K562 (cell line): ENCODE data around the gene CNOT1. TPM values are rescaled to one million over a fixed set of nuclear protein-coding genes. Genes with fewer than 3 reads are reported as not detected.
A peak's percentile ranks its signal among the peaks of the same experiment; 100 is the strongest.
"Not testable (repeated sequence)": the region's sequence is repeated elsewhere in the genome, so short reads cannot be mapped to it uniquely, and the experiment has no call there.

Experiments
- ATAC-seq: fragments of 200-7000 bp; cut with Tn5 transposase; 3 replicates; pipeline ENCODE4 v1.9.1; 2020; ENCODE audit warnings: moderate library complexity
- BruUV-seq: library from RNA; stranded (reverse); fragments of 400-500 nt; replicated peaks from 2 replicates; lab custom pipeline; 2021; lab: Mats Ljungman, UMichigan
- CTCF ChIA-PET: fragments of 300-600 bp; formaldehyde crosslinking; extraction: SDS; loops from one replicate; lab custom pipeline; 2021; ENCODE audit warnings: low intra/inter-chr PET ratio; lab: Yijun Ruan, JAX
- POLR2A ChIA-PET: fragments of 300-600, 350-650 bp; sonication (Branson Sonifier 250); formaldehyde crosslinking; extraction: SDS; loops from one replicate; lab custom pipeline; 2021; ENCODE audit warnings: antibody characterized with exemption, inconsistent platforms; lab: Yijun Ruan, JAX
- DNase-seq, 4 experiments: peaks; one replicate each; pipeline versions ENCODE4 v3.0.0 to v3.0.0-alpha.2; 2011 to 2018; ENCODE audit warnings: low spot score in 3 of 4, mixed read lengths in 3 of 4; ENCODE audit errors: extremely low read depth in 1 of 4
- FAIRE-seq: peaks from 2 replicates; lab custom pipeline; 2011; peaks lifted over from hg19 to GRCh38; lab: Jason Lieb, UNC
- H2AFZ ChIP-seq: 2 replicates; pipeline ENCODE4 v1.6.0; 2011; ENCODE audit warnings: low read depth, low read length, control low read depth, inconsistent platforms
- H3K27ac ChIP-seq: fragments of 200-600 bp; 3 replicates; pipeline ENCODE4 v1.8.0; 2011; ENCODE audit warnings: low read depth, mild to moderate bottlenecking, control low read depth, inconsistent platforms, low read length, moderate library complexity, mixed read lengths; ENCODE audit errors: extremely low read depth
- H3K27me3 ChIP-seq, 2 experiments: fragments of 300-600 bp in 1 of 2; 2 replicates in 1 of 2; 3 replicates in 1 of 2; pipeline versions ENCODE4 v1.6.0 to v1.8.0; 2011; ENCODE audit warnings: inconsistent platforms in 2 of 2, low read length in 2 of 2, mild to moderate bottlenecking in 1 of 2, mixed read lengths in 1 of 2, moderate library complexity in 1 of 2; ENCODE audit not compliant: control insufficient read depth in 2 of 2, insufficient read depth in 2 of 2
- H3K36me3 ChIP-seq: fragments of 300-600 bp; 3 replicates; pipeline ENCODE4 v1.8.0; 2011; ENCODE audit warnings: mild to moderate bottlenecking, low read length, inconsistent platforms; ENCODE audit not compliant: control insufficient read depth, insufficient read depth
- H3K4me1 ChIP-seq, 2 experiments: fragments of 200-600 bp in 1 of 2; replicated peaks in 1 of 2; 2 replicates in 1 of 2; 3 replicates in 1 of 2; pipeline versions ENCODE4 v1.5.1 to v1.8.0; 2011; ENCODE audit warnings: inconsistent platforms in 2 of 2, low read length in 2 of 2, mild to moderate bottlenecking in 1 of 2, mixed read lengths in 1 of 2, moderate library complexity in 1 of 2; ENCODE audit not compliant: control insufficient read depth in 2 of 2, insufficient read depth in 2 of 2
- H3K4me2 ChIP-seq: 2 replicates; pipeline ENCODE4 v1.6.1; 2011; ENCODE audit warnings: low read length, control low read depth, inconsistent platforms, mixed read lengths; ENCODE audit not compliant: insufficient read depth
- H3K4me3 ChIP-seq: fragments of 200-600 bp; sonication (generic), shearing (Covaris generic); 2 replicates; pipeline ENCODE4 v1.5.1; 2016; ENCODE audit warnings: control low read depth, inconsistent platforms
- H3K79me2 ChIP-seq: fragments of 200-600 bp; 3 replicates; pipeline ENCODE4 v1.8.0; 2011; ENCODE audit warnings: low read length, inconsistent platforms; ENCODE audit not compliant: control insufficient read depth, insufficient read depth
- H3K9ac ChIP-seq, 2 experiments: 2 replicates each; pipeline versions ENCODE4 v1.6.0 to v1.6.1; 2011; ENCODE audit warnings: low read depth in 2 of 2, low read length in 2 of 2, control low read depth in 1 of 2, inconsistent platforms in 1 of 2, mild to moderate bottlenecking in 1 of 2, mixed read lengths in 1 of 2; ENCODE audit not compliant: insufficient read depth in 1 of 2
- H3K9me1 ChIP-seq: one replicate; pipeline ENCODE4 v1.6.0; 2011; ENCODE audit warnings: inconsistent platforms, mild to moderate bottlenecking, low read length, moderate library complexity; ENCODE audit not compliant: control insufficient read depth, insufficient read depth
- H3K9me3 ChIP-seq: replicated peaks from 2 replicates; pipeline ENCODE4 v1.5.1; 2011; ENCODE audit warnings: low read depth, low read length, inconsistent platforms; ENCODE audit not compliant: control insufficient read depth, insufficient read depth
- H4K20me1 ChIP-seq: replicated peaks from 2 replicates; pipeline ENCODE4 v1.6.1; 2011; ENCODE audit warnings: low read length, inconsistent platforms, mixed read lengths; ENCODE audit not compliant: control insufficient read depth, insufficient read depth
- NR3C1 ChIP-seq: sonication (generic); formaldehyde crosslinking; IDR thresholded peaks from 2 replicates; pipeline ENCODE4 v1.8.1; 2022; ENCODE audit warnings: missing genetic modification reagents
- RBM39 ChIP-seq: fragments of 200-400 bp; formaldehyde crosslinking; optimal IDR thresholded peaks from 2 replicates; pipeline ENCODE3; 2018; ENCODE audit warnings: low read depth, low read length
- SRF ChIP-seq, 2 experiments: fragments of 250-450, 450-650 bp in 1 of 2; sonication (Bioruptor Pico) in 1 of 2; sonication (generic) in 1 of 2; formaldehyde crosslinking; IDR thresholded peaks; 2 replicates each; pipeline versions ENCODE4 v1.5.0 to v1.5.1; 2020 to 2022; ENCODE audit warnings: mild to moderate bottlenecking in 1 of 2, missing genetic modification reagents in 1 of 2
- SUPT5H ChIP-seq: fragments of 450-650 bp; IDR thresholded peaks from 2 replicates; pipeline ENCODE4 v1.6.1; 2016
- ZNF121 ChIP-seq: sonication (generic); formaldehyde crosslinking; conservative IDR thresholded peaks from 2 replicates; pipeline ENCODE4 v1.8.0; 2022; ENCODE audit warnings: missing genetic modification reagents
- ZNF717 ChIP-seq: fragments of 250-450 bp; sonication (Bioruptor Pico); IDR thresholded peaks from 2 replicates; pipeline ENCODE4 v1.5.0; 2021
- WGBS: fragments of 100-300 bp; shearing (Covaris generic); methylation state at CpG from one replicate; pipeline ENCODE4 v1.1.6; 2016; ENCODE audit warnings: low coverage, mixed read lengths; ENCODE audit not compliant: insufficient coverage; ENCODE audit errors: missing lambda C conversion rate; 5-methylcytosine and 5-hydroxymethylcytosine counted together
- in situ Hi-C: fragments of 300-500 bp; cut with MboI; formaldehyde crosslinking; loops from 4 replicates; pipeline ENCODE4 v1.15.0; 2018; ENCODE audit warnings: inconsistent platforms, mixed read lengths
- intact Hi-C: fragments of 100-400 bp; cut with micrococcal nuclease; formaldehyde crosslinking; loops from 2 replicates; pipeline ENCODE4 v1.14.2; 2022
- polyA plus RNA-seq, 8 experiments: library from polyadenylated mRNA; depleted of rRNA in 4 of 8; stranded (reverse) in 5 of 8; unstranded in 3 of 8; fragments of >200 nt; fragmentation: Nextera tagmentation in 2 of 8; fragmentation: Illumina TruSeq in 1 of 8; extraction: Ambion mirVana in 2 of 8; extraction: Trizol in 1 of 8; gene quantifications; 2 replicates each; pipeline versions ENCODE4 v1.2.1 to v1.2.3, GENCODE V29; 2011 to 2014; ENCODE audit warnings: inconsistent platforms in 1 of 8, missing spikeins in 1 of 8
- total RNA-seq, 7 experiments: library from RNA; depleted of rRNA in 6 of 7; stranded (reverse); fragments of >200 nt in 6 of 7; fragmentation: Illumina TruSeq in 2 of 7; extraction: Trizol in 2 of 7; gene quantifications; 2 replicates each; pipeline versions ENCODE4 v1.2.1 to v1.2.3, GENCODE V29; 2011 to 2021; ENCODE audit warnings: low replicate concordance in 1 of 7

The CNOT1 gene
- total and polyA plus RNA-seq, 9 of the 15 experiments (the other 6 are each of a cell fraction or from before 2014, with no cell fraction given): 110 to 270 (median 220) TPM

- TF ChIP-seq SRF (CRISPR knock-in tag; IDR thresholded peaks at IDR 0.05) (no peak), ZNF717 (CRISPR knock-in tag) (no peak), NR3C1 (CRISPR knock-in tag) (no peak), SUPT5H (no peak), RBM39 (no peak)
Observed at GRCh38 chr16:58574895-58575294, 54.7 kb downstream of the CNOT1 start (continued).

- POLR2A ChIA-PET: interaction anchor here (0.6 to 0.9 kb wide), 2 partner anchors 18 to 54 kb away, joined by 3 to 4 read pairs; no protein-coding TSS in a partner anchor
- H3K9me1 ChIP-seq, in situ Hi-C loops, H3K27ac ChIP-seq, H3K9me3 ChIP-seq, CTCF ChIA-PET, H3K4me3 ChIP-seq, DNase-seq, H2AFZ ChIP-seq, H3K9ac ChIP-seq, H3K27me3 ChIP-seq, FAIRE-seq, H3K4me1 ChIP-seq, BruUV-seq, H4K20me1 ChIP-seq, ATAC-seq, intact Hi-C loops, H3K4me2 ChIP-seq: not testable (repeated sequence)
- WGBS: 92% methylated on average over 4 of the region's 4 CpGs
- H3K36me3 ChIP-seq: peaks cover 90% of the 10 kb centered on the region
- peaks cover 56% of the 10 kb centered on the region; the same call in 2 of the 3 replicates for H3K79me2 ChIP-seq
- TF ChIP-seq ZNF121 (CRISPR knock-in tag): peak; percentile 48
Observed at GRCh38 chr16:58565697-58566096, 63.9 kb downstream of the CNOT1 start.
